ENCODE results near the gene ACKR1. TPM values are rescaled to one million over a fixed set of nuclear protein-coding genes. Genes with fewer than 3 reads are reported as not detected.

ACKR1 gene
- total and polyA plus RNA-seq, 2 of the 13 experiments (the other 11 are each of a cell fraction or from before 2014, with no cell fraction given), result not detected

DNA sequence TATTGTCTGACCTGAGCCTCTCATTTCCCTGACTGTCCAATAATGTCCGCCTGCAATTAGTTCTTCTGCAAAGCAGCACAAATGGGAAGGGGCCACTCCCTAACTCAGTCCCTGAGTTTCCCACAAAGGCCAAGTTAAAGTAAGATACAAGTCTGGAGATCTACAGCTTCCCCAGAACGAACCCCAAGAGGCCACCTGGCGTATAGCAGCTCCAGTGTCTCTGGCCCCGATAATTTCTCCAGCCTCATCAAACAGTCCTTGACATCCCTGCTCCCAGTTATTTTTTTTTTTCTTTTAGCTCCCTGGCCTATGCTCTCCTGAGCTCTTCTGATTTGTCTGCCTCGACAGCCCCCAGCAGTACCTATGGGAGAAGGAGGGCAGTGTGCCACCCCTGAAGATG is 8.1 kb upstream of the ACKR1 start:
- H3K27ac ChIP-seq (ENCODE audit: extremely low read length, insufficient read depth, low read length), result no peak overlapping the region
- H3K9me3 ChIP-seq (ENCODE audit: low read length), result no peaks in the 10 kb centered on the region
- H2AFZ ChIP-seq (ENCODE audit: low read length), result no peak overlapping the region
- no peaks in the 10 kb centered on the region for H3K36me3 ChIP-seq (replicated peaks in 1 of 2; ENCODE audit: control insufficient read depth in 1 of 2, insufficient read depth in 2 of 2, low read length in 2 of 2)
- WGBS (ENCODE audit: low lambda C conversion rate), result 3% methylated on average over 5 of the region's 5 CpGs
- H3K9ac ChIP-seq (ENCODE audit: insufficient read depth, low read depth, low read length), result no peak overlapping the region
- in situ Hi-C loops (cut with HindIII; ENCODE audit: extremely low pct_ligation_motif_present, low pct_unique_long_range_greater_than_20kb), result loop anchor here (5.0 kb wide), 1 partner anchor 34 kb away; no protein-coding TSS in a partner anchor
- BruUV-seq (replicated peaks), result no TSS peak
- DNase-seq (ENCODE audit: low spot score) (no peak), ATAC-seq (peak; percentile 77), FAIRE-seq (no peak)
- ChIA-PET CTCF (ENCODE audit: low intra/inter-chr PET ratio, low total read pairs) (interaction anchor here (2.9 kb wide), 1 partner anchor 36 kb away, joined by 38 read pairs; no protein-coding TSS in a partner anchor), POLR2A (no interaction called here)
- H4K20me1 ChIP-seq (ENCODE audit: insufficient read depth, low read length), result no peaks in the 10 kb centered on the region
- H3K4me1 ChIP-seq (ENCODE audit: insufficient read depth, low read length), result no peaks in the 10 kb centered on the region
- 0 out of 5 replicates have a peak, but pooled peaks cover 0 to 4% of the 10 kb centered on the region in 2 experiments for H3K27me3 ChIP-seq (ENCODE audit: control insufficient read depth in 1 of 2, insufficient read depth in 2 of 2, low read length in 2 of 2)
- H3K4me3 ChIP-seq (replicated peaks in 1 of 3; ENCODE audit: insufficient read depth in 1 of 3, low read depth in 2 of 3, low read length in 3 of 3), result no peak overlapping the region
- H3K79me2 ChIP-seq (ENCODE audit: insufficient read depth, low read length), result no peaks in the 10 kb centered on the region
- no peak for TF ChIP-seq BRD4 (CRISPR knock-in tag; IDR thresholded peaks at IDR 0.05)
- TF ChIP-seq, protein P1, sequence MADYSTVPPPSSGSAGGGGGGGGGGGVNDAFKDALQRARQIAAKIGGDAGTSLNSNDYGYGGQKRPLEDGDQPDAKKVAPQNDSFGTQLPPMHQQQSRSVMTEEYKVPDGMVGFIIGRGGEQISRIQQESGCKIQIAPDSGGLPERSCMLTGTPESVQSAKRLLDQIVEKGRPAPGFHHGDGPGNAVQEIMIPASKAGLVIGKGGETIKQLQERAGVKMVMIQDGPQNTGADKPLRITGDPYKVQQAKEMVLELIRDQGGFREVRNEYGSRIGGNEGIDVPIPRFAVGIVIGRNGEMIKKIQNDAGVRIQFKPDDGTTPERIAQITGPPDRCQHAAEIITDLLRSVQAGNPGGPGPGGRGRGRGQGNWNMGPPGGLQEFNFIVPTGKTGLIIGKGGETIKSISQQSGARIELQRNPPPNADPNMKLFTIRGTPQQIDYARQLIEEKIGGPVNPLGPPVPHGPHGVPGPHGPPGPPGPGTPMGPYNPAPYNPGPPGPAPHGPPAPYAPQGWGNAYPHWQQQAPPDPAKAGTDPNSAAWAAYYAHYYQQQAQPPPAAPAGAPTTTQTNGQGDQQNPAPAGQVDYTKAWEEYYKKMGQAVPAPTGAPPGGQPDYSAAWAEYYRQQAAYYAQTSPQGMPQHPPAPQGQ (CRISPR knock-in tag; IDR thresholded peaks at IDR 0.05; ENCODE audit: borderline replicate concordance), result no peak
- TF ChIP-seq ZNF143 (CRISPR knock-in tag; IDR thresholded peaks at IDR 0.05), result no peak
- H3K4me2 ChIP-seq (ENCODE audit: low read depth, low read length), result no peak overlapping the region
- intact Hi-C loops (cut with micrococcal nuclease; ENCODE audit: unreplicated experiment), result no loop called here

DNA sequence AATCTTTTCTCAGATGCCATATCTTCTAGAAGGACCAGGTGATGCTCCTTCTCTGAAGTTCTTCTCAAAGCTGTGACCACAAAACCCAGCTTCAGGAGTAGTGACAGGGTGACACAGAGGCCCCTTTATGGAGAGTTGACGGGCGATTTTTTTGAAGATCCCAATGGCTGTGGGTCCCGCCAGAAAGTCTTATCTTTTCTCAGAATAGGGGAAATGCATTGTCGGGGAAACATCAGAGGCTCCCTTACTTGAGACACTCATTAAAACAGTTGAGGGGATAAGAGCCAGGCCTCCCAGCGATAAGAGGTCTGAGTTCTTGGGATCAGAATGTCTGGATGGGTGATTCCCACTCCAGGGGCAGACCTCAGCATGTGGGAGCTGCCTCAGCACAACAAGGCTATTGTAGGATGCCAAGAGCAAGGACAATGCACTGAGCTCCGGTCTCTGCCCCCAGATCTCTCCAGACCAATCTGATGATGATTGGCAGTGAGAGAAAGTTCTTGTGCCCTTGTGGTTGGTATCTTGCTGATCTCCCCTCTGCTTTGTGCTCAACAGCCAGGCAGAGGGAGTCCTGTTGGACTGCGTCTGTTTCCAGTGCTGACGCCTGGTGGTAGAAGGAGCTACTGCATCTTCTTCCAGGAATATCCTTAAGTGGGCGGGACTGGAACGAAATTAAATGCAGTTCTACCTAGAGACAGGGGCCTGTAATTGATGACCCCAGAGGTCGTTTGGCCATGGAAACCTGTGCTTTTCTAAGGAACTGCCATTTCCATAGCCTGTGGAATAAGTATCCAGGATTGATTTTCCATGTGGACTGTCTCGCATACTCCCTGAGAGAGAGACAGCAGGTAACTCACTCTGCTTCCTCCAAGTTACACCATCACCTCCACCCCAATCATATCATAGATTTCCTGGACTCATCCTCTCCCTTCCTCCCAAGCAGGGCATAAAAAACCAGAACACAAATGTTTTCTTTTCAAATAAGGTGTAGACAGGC is 6.8 kb upstream of the ACKR1 start:
- H3K36me3 ChIP-seq (replicated peaks in 1 of 2; ENCODE audit: control insufficient read depth in 1 of 2, insufficient read depth in 2 of 2, low read length in 2 of 2), result no peaks in the 10 kb centered on the region
- ChIA-PET CTCF (ENCODE audit: low intra/inter-chr PET ratio, low total read pairs) (interaction anchor here (1.4 to 2.9 kb wide), 2 partner anchors 35 to 37 kb away, joined by 4 to 38 read pairs; no protein-coding TSS in a partner anchor), POLR2A (no interaction called here)
- ATAC-seq (peak; percentile 92), FAIRE-seq (peak; percentile 79), DNase-seq (ENCODE audit: low spot score) (peak; percentile 46)
- H3K4me1 ChIP-seq (ENCODE audit: insufficient read depth, low read length), result no peaks in the 10 kb centered on the region
- H3K27me3 ChIP-seq (ENCODE audit: control insufficient read depth in 1 of 2, insufficient read depth in 2 of 2, low read length in 2 of 2), result no peaks in the 10 kb centered on the region
- in situ Hi-C loops (cut with HindIII; ENCODE audit: extremely low pct_ligation_motif_present, low pct_unique_long_range_greater_than_20kb) (loop anchor here (5.0 kb wide), 1 partner anchor 36 kb away; no protein-coding TSS in a partner anchor), intact Hi-C loops (cut with micrococcal nuclease; ENCODE audit: unreplicated experiment) (loop anchor here (1.0 kb wide), 1 partner anchor 37 kb away; no protein-coding TSS in a partner anchor)
- no peaks in the 10 kb centered on the region for H4K20me1 ChIP-seq (ENCODE audit: insufficient read depth, low read length)
- no peak overlapping the region for H3K4me3 ChIP-seq (replicated peaks in 1 of 3; ENCODE audit: insufficient read depth in 1 of 3, low read depth in 2 of 3, low read length in 3 of 3)
- WGBS (ENCODE audit: low lambda C conversion rate), result 28% methylated on average over 12 of the region's 12 CpGs
- no peak overlapping the region for H3K9ac ChIP-seq (ENCODE audit: insufficient read depth, low read depth, low read length)
- no peaks in the 10 kb centered on the region for H3K79me2 ChIP-seq (ENCODE audit: insufficient read depth, low read length)
- no TSS peak for BruUV-seq (replicated peaks)
- no peak overlapping the region for H2AFZ ChIP-seq (ENCODE audit: low read length)
- no peak overlapping the region for H3K4me2 ChIP-seq (ENCODE audit: low read depth, low read length)
- no peak overlapping the region for H3K27ac ChIP-seq (ENCODE audit: extremely low read length, insufficient read depth, low read length)
- no peaks in the 10 kb centered on the region for H3K9me3 ChIP-seq (ENCODE audit: low read length)
- TF ChIP-seq YY1 (IDR thresholded peaks at IDR 0.05; ENCODE audit: insufficient read depth, insufficient replicate concordance, low read depth, low read length), result no peak
- no peak for TF ChIP-seq TBX3 (IDR thresholded peaks at IDR 0.05; ENCODE audit: borderline replicate concordance)
- TF ChIP-seq STAG1 (CRISPR knock-in tag; IDR thresholded peaks at IDR 0.05), result peak; percentile 42
- TF ChIP-seq ZMAT3 (CRISPR knock-in tag; conservative IDR thresholded peaks at IDR 0.05), result no peak
- TF ChIP-seq, protein P2, sequence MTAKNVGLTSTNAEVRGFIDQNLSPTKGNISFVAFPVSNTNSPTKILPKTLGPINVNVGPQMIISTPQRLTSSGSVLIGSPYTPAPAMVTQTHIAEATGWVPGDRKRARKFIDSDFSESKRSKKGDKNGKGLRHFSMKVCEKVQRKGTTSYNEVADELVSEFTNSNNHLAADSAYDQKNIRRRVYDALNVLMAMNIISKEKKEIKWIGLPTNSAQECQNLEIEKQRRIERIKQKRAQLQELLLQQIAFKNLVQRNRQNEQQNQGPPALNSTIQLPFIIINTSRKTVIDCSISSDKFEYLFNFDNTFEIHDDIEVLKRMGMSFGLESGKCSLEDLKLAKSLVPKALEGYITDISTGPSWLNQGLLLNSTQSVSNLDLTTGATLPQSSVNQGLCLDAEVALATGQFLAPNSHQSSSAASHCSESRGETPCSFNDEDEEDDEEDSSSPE (CRISPR knock-in tag; IDR thresholded peaks at IDR 0.05), result no peak
- TF ChIP-seq, protein P3, sequence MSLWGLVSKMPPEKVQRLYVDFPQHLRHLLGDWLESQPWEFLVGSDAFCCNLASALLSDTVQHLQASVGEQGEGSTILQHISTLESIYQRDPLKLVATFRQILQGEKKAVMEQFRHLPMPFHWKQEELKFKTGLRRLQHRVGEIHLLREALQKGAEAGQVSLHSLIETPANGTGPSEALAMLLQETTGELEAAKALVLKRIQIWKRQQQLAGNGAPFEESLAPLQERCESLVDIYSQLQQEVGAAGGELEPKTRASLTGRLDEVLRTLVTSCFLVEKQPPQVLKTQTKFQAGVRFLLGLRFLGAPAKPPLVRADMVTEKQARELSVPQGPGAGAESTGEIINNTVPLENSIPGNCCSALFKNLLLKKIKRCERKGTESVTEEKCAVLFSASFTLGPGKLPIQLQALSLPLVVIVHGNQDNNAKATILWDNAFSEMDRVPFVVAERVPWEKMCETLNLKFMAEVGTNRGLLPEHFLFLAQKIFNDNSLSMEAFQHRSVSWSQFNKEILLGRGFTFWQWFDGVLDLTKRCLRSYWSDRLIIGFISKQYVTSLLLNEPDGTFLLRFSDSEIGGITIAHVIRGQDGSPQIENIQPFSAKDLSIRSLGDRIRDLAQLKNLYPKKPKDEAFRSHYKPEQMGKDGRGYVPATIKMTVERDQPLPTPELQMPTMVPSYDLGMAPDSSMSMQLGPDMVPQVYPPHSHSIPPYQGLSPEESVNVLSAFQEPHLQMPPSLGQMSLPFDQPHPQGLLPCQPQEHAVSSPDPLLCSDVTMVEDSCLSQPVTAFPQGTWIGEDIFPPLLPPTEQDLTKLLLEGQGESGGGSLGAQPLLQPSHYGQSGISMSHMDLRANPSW (CRISPR knock-in tag; IDR thresholded peaks at IDR 0.05; ENCODE audit: borderline replicate concordance), result no peak
- no peak for TF ChIP-seq ZSCAN25 (CRISPR knock-in tag; IDR thresholded peaks at IDR 0.05)

All from HepG2 (cell line).